ENCODE results near the gene UST. TPM values are rescaled to one million over a fixed set of nuclear protein-coding genes. Genes with fewer than 3 reads are reported as not detected.

Gene UST
- total and polyA plus RNA-seq, 9 of the 15 experiments (the other 6 are each of a cell fraction or from before 2014, with no cell fraction given) = 0.04 to 0.10 TPM; not detected in 7

GRCh38 chr6:148770408-148771211 lies 23.8 kb downstream of the UST start:
- Histone ChIP-seq H3K27ac (ENCODE audit: extremely low read depth, low read depth, low read length) (no peak overlapping the region), H4K20me1 (replicated peaks; ENCODE audit: control insufficient read depth, insufficient read depth, low read length) (no peaks in the 10 kb centered on the region), H3K9me1 (ENCODE audit: control insufficient read depth, insufficient read depth, low read length) (no peaks in the 10 kb centered on the region), H3K4me1 (replicated peaks in 1 of 2; ENCODE audit: control insufficient read depth in 2 of 2, insufficient read depth in 2 of 2, low read length in 2 of 2) (no peaks in the 10 kb centered on the region), H3K27me3 (ENCODE audit: control insufficient read depth in 2 of 2, insufficient read depth in 2 of 2, low read length in 2 of 2) (peaks cover 8 to 16% of the 10 kb centered on the region in 2 experiments; a peak in 3 of 5 replicates), H3K79me2 (ENCODE audit: control insufficient read depth, insufficient read depth, low read length) (no peaks in the 10 kb centered on the region), H3K36me3 (ENCODE audit: control insufficient read depth, insufficient read depth, low read length) (no peaks in the 10 kb centered on the region), H2AFZ (ENCODE audit: low read depth, low read length) (no peak overlapping the region), H3K4me2 (ENCODE audit: insufficient read depth, low read length) (no peak overlapping the region), H3K9me3 (replicated peaks; ENCODE audit: control insufficient read depth, insufficient read depth, low read depth, low read length) (no peaks in the 10 kb centered on the region), H3K9ac (ENCODE audit: insufficient read depth in 1 of 2, low read depth in 2 of 2, low read length in 2 of 2) (no peak overlapping the region), H3K4me3 (no peak overlapping the region)
- in situ Hi-C loops (cut with MboI) (no loop called here), intact Hi-C loops (cut with micrococcal nuclease) (no loop called here)
- DNase-seq (ENCODE audit: extremely low read depth in 1 of 4, low spot score in 3 of 4) (no peak), ATAC-seq (no peak), FAIRE-seq (no peak)
- BruUV-seq (replicated peaks) = no TSS peak
- POLR2A ChIA-PET = interaction anchor here (1.0 to 1.3 kb wide), 2 partner anchors 9 to 16 kb away, joined by 3 read pairs; no protein-coding TSS in a partner anchor
- CTCF ChIA-PET (ENCODE audit: low intra/inter-chr PET ratio) = no interaction called here
- WGBS (ENCODE audit: insufficient coverage, low coverage, missing lambda C conversion rate) = 1% methylated on average over 8 of the region's 8 CpGs
- TF ChIP-seq MECOM (CRISPR knock-in tag; IDR thresholded peaks at IDR 0.05) (no peak), GABPB1 (CRISPR knock-in tag; IDR thresholded peaks at IDR 0.05) (no peak), ZKSCAN3 (CRISPR knock-in tag; IDR thresholded peaks at IDR 0.05) (no peak), CTCF (IDR thresholded peaks at IDR 0.05 in 2 of 3, conservative IDR thresholded peaks at IDR 0.05 in 1 of 3; ENCODE audit: insufficient read depth in 2 of 3, low read depth in 1 of 3, low read length in 3 of 3) (no peak)
